Activated CD8-positive, alpha-beta memory T cell treated with anti-CD3 and anti-CD28 coated beads for 36 hours (primary cell): ENCODE data around the gene QDPR. TPM values are rescaled to one million over a fixed set of nuclear protein-coding genes. Genes with fewer than 3 reads are reported as not detected.

ENCODE experiments used
- CTCF ChIA-PET: fragments of 350-600 bp; sonication (Branson Sonifier 250); formaldehyde crosslinking; loops from one replicate; lab custom pipeline; 2021; ENCODE audit warnings: antibody characterized with exemption; lab: Charles Lee
- POLR2A ChIA-PET: fragments of 350-600 bp; sonication (Branson Sonifier 250); formaldehyde crosslinking; loops from one replicate; lab custom pipeline; 2021; ENCODE audit warnings: antibody characterized with exemption; lab: Charles Lee
- total RNA-seq, 2 experiments: library from RNA; stranded (reverse); gene quantifications; one replicate each; pipeline ENCODE4 v1.2.3, GENCODE V29; 2021

The QDPR gene
- total RNA-seq, 2 experiments from 2014 or later, result 54.4 to 56.3 TPM

DNA sequence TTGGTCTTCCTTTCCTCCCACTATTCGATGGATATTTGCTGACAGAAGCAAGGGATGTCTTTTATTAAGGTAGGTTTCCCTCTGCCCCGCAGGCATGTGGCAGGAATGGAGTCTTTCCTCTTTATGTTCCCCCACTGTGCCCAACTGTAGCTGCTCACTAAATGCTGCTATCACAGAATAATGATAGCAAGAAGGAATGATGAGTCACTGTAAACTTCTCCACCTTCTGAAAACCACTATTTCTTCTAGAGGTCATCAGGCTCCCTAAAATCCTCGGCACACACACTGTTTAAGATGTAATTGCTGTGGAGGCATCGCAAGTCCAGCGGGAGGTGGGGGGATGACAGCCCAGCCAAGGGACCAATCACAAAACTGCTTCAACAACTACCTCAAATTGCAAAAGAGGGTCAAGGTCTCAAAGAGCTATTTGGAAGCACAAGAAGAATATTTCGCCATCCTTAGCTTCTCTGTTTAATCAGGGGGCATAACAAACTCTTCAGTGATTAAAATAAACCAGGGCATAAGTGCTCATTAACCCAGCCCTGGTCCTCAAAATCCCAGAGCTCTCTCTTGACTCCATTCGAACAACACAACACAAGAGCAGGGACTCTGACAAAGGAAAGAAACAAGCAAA, 13.9 kb downstream of the QDPR start:
- ChIA-PET CTCF (no interaction called here), POLR2A (no interaction called here)

DNA sequence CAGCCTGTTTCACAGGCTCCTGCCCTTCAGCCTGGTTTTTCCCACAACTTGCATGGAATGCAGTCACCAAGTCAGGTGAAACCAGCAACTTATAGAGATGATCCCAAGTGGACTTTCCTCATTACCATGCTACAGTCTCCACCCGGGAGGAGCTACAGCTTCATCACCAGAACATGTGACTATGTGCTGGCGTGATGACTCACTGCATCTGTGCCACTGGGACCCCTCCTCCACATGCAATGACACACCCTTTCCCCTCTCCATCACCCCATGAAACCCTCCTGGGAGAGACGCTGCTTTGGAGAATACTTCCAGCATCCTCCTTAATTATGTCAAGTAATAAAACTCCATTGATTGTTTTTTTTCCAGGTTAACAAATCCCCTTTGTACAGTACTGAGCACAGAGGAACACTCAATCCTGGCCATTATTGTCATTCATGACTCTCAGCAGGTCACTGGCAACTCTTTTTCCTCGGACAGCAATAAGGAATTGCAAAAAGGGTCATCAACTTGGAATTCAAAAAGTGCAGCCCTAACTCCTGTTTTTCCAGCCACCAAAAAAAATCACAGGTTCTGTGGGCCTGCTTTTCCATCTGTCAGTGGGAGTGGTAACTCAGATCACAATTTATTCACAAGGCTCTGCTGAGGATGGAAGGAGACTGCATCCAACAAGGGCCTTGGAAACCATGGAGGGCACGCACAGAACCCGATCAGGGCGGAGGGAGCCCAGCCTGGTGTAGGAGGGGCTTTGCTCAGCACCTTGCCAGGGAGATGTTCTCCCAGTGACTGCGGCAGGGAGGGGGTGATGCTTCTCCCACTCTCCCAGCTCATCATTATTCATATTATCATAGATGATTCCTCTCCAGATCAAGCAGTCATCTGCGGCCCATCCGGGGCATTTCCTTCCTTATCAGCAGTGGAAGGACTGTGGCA, 17.4 kb downstream of the QDPR start:
- CTCF ChIA-PET, result interaction anchor here (0.5 kb wide), 1 partner anchor 56 kb away, joined by 4 read pairs; no protein-coding TSS in a partner anchor

DNA sequence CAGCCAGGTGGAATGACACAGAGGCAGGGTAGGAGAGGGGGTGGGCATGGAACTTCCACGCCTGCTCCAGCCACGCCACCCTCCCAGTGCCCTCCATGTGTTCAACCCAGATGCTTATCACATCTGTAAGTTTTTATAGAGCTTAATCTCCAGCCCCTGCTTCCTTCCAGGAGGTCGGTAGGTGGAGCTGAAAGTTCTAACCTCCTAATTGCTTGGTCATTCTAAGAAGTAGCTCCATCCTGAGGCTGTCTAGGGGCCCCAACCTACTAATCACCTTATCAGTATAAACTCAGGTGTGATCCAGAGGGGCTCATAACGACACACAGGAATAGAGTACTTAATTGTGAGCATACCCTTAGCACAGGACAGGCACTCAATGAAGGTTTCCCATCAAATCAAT, 18.3 kb downstream of the QDPR start:
- CTCF ChIA-PET, result no interaction called here

More for the DNA sequence above, 17.4 kb downstream of the QDPR start:
- POLR2A ChIA-PET, result no interaction called here

DNA sequence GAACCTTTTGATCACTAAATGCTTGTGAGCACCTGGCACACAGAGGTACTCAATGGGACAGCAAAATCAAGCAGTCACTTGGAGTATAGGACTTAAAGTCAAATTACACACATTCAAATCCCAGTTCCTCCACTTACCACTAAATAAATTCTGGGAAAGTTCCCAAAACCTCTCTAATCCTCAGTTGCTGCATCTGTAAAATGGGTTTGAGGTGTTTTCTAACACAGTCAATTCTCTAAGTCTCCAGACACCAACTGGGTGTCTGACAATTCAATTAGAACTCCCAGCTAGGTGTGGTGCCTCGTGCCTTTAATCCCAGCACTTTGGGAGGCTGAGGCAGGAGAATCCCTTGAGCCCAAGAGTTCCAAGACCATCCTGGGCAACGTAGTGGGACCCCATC, 19.0 kb downstream of the QDPR start:
- ChIA-PET POLR2A (no interaction called here), CTCF (no interaction called here)

More for the DNA sequence above, 18.3 kb downstream of the QDPR start:
- POLR2A ChIA-PET, result no interaction called here

DNA sequence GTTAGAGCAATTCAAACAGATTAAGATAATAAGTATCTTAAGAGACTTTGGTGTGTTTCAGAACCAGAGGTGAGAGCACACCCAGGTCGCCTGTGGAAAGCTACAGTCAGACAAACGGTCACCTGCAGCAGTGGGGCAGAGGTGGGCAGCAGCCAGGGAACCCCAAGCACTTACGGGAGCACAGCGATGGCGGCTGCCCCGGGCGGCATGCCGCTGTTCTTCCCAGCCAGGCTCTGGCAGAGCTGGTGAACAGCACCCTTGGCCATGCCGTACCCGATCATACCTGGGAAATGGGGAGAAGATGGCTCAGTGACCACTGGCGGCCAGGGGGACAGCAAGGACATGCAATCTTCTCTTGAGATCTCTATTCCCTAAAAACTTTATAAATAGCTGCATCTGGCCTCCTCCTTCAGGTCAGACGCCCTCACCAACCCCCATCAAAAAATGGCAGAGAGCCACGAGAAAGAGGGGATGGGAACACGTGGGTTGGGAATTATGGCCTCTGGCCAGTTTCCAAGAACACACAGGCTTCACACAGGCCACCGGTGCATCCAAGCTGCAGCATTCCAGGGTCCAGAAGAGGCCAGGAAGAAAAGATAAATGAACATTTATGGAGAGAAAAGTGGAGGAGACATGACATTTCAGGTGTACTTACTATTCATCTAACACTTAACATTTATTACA, 19.7 kb downstream of the QDPR start:
- POLR2A ChIA-PET, result no interaction called here
- CTCF ChIA-PET, result no interaction called here

DNA sequence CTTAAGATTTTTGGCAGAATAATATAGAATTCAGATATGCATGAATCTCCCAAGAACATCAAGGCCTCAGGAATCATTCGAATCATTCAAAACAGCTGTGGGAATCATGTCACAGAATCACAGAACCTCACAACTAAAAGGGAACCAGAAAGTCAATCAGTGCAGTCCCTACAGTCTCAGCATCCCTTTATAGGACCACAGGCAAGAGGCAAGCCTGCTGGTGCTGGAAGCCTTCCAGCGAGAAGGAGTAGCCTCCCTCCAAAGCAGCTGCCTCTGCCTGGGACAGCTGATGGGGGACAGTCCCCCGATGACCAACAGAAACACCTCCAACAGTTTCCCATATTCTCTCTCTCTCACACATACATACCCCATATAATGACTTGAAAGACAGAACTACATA, 20.7 kb downstream of the QDPR start:
- CTCF ChIA-PET, result no interaction called here
- POLR2A ChIA-PET, result no interaction called here

DNA sequence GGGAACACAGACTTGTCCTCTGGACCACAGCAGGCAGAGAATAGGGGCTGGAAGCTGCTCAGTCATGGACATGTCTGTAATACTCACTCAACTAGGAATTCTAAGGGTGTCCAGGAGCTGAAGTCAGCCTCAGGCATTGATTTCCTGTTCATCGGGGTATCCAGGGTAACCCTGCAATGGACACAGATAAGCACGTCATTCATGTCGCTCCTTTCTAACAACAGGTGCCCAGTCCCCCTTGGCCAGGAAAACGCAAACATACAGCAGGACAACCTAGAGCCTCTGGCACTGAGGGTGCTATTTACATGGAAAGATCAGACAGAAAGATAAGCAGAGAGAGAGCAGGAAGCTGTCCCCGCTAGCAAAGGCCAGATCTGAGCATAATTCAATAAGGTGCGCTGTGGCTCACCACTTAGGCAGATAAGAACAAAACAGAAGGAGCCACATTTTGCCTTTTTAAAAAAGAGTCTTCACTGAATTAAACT, 21.3 kb downstream of the QDPR start:
- ChIA-PET POLR2A (no interaction called here), CTCF (no interaction called here)

DNA sequence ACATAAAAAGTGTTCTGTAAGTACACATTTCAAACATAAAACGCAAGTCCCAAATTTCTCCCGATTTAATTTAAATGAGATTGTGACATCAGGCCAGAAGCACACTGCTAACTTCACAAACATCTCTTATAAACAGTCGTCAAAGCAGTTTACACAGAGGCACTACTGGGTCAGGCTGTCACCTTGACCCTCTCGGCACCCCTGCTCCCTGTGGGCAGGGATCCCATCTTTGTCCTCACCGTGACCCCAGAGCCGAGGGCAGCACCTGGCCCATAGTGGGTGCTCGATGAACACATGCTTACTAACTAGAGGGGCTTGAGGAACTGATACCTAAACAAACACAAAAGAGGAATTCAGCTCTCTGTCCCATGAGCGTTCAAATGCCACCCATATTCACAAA, 22.2 kb downstream of the QDPR start:
- ChIA-PET CTCF (no interaction called here), POLR2A (no interaction called here)

DNA sequence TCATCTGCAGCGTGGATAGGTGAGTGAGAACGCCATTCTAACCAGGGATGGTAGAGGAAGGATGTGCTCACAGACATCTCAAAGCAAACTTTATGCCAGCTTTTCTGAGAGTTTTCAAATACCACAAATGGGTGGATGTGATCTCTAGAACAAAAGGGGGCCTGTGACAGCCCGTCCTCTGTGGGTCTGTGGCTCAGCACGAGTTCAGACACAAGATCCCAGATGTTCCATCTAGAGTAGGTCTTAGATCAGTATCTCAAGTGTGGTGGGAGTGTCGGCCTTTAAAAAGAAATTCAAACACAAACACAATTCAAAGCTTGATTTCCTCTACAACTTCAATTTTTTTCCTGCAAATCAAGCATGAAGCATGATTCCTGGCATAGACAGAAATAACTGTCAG, 22.8 kb downstream of the QDPR start:
- ChIA-PET CTCF (interaction anchor here (1.6 kb wide), 1 partner anchor 17 kb away, joined by 3 read pairs; no protein-coding TSS in a partner anchor), POLR2A (no interaction called here)

DNA sequence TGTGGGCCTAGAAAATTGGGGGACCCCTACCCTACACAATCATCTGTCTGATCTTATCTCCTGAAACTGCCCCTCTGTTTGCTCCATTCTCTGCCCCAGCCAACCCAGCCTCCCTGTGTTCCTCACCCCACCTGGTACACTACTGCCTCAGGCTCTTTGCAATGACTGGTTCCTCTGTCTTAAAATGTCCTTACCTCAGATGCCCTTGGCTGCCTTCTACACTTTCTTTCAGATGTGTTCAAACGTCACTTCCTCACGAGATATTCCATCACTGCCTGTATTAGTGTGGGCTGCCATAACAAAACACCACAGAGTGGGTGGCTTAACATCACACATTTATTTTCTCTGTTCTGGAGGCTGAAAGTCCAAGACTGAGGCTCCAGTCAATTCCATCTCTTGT, 29.2 kb downstream of the QDPR start:
- ChIA-PET POLR2A (no interaction called here), CTCF (no interaction called here)

DNA sequence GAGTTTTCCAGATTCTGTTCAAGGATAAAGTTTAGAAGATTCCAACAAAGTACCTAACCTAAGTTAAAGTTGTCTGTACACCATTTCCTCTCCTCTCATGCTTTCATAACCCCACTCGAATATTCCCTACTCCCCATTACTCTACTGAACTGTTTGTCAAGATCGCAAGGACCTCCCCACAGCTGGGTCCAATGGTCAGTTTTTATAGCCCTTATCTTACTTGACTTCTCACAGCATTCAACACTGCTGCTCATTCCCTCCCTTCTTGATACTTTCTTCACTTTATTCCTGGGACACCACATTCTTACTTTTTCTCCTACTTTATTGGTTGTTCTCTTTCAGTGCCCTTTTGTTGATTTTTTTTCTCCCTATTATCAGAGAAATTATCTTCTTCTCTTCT, 30.9 kb downstream of the QDPR start:
- ChIA-PET CTCF (no interaction called here), POLR2A (interaction anchor here (0.6 kb wide), 1 partner anchor 256 kb away, joined by 3 read pairs; no protein-coding TSS in a partner anchor)

DNA sequence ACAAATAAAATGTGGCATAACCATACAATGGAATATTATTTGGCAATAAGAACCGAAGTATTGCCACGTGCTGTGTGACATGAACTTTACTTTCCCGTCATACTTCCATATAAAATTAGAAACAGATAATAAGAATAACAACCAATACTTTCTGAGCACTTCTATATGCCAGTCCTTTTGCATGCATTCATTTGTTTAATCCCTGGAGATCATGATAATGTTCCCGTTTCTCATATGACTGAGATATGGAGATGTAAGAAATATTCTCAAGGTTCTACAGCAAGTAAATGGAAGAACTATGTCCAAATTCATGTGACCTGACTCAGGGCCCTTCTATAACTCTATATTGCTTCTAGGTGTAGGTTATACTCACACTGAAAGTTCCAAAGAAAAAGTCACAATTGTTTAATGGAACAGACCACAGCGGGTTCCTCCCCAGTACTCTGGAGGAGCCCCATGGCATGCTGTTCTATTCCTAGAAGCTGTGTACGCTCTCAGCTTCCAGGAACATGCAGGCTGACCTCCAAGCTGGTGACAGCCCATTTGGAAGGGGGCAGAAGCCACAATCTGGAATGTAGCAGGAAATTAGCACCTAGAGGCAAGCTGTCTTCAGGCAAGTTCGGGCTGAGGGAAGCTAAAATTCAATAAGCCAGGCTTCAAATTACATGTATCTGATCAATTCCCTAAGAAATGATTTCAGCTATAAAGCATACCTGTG, 31.5 kb downstream of the QDPR start:
- CTCF ChIA-PET, result no interaction called here
- POLR2A ChIA-PET, result interaction anchor here (0.6 kb wide), 1 partner anchor 257 kb away, joined by 3 read pairs; no protein-coding TSS in a partner anchor

DNA sequence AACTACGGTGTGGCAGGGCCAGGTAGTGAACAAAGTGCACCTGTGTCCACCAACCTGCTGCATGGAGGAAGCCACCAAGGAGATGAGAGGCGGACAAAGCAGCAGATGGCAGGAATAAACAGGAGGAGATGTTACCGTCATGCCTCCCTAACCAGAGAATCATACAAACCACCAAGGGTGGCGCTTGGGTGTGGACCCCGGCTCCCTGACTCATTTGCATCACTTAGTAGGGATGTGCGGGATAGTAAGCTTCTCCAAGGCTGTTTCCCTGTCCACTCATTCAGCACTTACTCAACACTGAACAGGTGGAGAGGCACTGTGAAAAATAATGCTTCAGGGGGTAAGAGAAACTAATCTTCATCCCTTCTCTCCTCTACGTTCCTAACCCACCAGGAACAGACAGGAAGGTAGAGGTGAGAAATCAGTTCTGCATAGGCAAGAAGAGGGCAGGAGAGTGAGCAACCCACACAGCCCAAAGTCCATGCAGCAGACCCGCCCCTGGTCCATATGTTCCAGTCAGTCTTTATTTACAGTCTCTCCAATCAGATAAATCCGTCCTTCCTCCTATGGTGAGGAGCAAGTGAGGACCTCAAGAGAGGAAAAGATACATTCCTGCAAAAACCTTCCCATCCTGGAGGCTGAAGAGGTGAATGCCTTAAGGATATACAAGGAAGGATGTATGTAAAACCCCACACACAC, 34.0 kb downstream of the QDPR start:
- POLR2A ChIA-PET, result no interaction called here
- CTCF ChIA-PET, result no interaction called here

DNA sequence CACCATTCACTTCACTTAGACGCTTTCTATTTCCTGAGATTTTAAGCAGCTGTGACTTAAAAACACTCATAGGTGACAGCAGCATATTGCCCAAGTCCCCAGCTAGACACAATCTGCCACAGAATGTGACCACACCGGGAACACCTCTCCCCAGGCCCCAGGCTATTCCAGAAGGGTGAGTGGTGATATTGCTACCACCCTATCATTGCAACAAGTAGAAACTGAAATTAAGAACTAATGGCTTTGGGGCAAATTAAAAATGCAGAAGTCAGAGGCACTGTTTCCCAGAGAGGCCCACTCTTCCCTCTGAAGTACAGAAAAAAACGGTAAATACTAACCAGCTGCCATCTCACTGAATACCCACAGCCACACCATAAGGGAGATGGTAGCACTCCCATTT, 35.0 kb downstream of the QDPR start:
- ChIA-PET POLR2A (no interaction called here), CTCF (no interaction called here)

DNA sequence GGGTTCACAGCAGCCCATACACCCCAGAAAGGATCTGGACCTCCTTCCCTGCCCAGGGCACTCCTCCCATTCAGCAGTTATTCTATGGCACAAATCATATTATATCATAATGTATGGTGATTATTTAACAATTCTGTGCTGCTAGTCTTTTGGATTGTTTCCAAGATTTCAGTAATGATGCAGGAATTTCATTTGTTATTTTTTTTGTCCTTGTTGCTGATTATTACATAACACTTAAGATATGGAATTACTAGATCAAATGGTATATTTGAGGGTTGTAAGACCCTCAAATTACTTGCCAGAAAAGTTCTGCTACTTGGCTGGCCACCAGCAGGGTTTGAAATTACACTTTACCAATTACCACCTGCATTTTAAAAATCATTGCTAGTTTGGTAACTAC, 36.4 kb downstream of the QDPR start:
- ChIA-PET POLR2A (no interaction called here), CTCF (no interaction called here)

DNA sequence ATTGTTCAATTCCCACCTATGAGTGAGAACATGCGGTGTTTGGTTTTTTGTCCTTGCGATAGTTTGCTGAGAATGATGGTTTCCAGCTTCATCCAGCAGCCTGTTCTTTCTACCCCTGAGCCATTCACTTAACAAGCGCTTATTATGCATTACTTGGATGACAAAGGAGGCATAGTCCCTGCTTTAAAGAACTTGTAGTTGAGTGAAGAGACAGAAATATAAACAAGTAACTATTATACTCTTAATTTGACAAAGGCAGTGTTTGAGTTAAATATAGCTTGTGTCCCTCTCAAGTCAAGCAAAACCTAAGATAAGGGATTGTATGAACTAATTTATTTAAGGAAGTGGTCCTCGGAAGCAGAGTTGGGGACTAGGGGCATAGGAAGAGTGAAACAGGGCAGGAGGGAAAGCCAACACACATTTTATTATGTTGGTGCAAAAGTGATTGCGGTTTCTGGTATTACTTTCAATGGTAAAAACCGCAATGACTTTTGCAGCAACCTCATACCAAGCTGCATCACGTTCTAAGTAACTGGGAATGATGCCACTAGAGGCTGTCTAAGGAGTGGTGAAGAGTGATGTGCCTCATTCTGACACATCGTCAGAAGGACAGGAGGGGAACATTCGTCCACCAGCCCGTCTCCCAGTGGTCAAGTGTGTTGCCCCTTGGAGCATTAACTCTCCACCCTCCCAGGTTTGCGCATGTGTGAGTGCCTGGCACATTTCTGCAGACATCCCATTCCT, 41.8 kb downstream of the QDPR start:
- CTCF ChIA-PET, result no interaction called here
- POLR2A ChIA-PET, result no interaction called here

DNA sequence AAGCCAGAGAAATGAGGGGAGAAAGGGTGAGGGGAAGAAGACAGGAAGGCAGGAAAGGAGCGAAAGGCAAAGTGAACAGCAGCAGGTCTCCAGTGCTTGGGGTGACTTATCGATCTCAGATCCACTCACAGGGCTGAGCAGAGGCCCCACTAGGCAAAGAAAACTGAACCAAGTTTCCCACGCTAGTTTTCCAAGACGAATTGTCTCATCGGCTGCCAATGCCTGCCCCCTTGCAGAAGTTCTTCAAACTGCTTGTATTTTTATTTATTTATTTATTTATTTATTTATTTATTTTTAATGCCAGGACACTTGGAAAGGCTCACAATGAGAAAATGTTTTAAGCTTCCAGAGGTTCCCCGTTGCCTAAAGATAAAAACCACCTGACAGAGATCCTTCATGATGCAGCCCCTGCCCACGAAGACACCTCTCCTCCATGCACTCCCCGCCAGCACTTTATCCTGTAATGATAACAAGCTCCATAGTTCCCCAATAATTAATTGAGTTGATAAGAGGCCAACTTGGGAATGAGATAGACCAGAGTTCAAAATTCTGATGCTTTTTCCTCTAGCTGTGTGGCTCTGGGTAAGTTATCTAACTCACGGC, 43.2 kb downstream of the QDPR start:
- CTCF ChIA-PET, result no interaction called here
- POLR2A ChIA-PET, result no interaction called here

DNA sequence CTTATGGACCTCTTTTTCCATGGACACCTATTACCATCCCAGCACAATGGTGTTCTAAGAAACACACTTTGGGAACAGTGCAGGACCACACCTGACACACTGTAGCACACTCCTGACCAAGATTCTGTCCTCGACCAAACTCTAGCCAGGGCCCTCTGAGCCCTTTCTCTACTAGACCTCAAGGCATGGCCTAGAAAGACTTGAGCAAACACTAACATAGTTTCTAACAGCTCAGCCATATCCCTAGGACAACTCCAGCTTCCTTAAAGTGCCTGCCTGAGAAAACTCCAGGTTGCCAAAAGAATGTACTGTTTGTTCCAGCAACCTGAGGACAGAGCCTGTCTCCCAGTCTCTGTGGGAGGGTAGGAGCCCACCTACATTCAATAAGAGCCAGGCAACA, 48.3 kb downstream of the QDPR start:
- ChIA-PET POLR2A (no interaction called here), CTCF (no interaction called here)
